ENCODE measurements around the gene USH1C. TPM values are rescaled to one million over a fixed set of nuclear protein-coding genes. Genes with fewer than 3 reads are reported as not detected.

Gene USH1C
- not detected for total RNA-seq
- total RNA-seq (2013): not detected

DNA sequence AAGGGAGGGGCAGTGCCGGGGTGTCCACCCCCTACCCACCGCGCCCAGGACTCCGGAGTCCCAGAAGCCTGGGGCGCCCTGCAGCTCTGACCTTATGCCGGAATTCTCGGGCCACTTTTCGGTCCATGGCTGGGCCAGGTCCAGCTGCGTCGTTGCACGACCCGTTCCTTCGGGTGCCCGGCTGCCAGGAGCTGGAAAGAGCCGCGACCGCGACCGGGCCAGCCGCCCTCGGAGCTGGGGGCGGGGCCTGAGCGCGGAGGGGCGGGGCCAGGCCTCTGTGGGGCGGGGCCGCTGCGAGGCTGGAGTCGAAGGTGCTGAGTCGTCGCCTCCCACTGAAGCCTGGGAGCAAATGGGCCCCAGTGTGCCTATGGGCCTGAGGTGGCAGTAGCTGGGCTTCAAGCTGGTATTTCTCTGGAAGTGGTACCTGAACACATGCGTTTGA lies at the start of gene USH1C:
Gene USH1C (minus strand): TSS at position 236 of the 442 bp plus-strand sequence. CDS start 109 bp downstream, at position 127.
- H3K4me1 ChIP-seq (ENCODE audit: control insufficient read depth, insufficient read depth, low read length): peaks cover 6% of the 10 kb centered on the region
- no peaks in the 10 kb centered on the region for H3K9me3 Mint-ChIP-seq
- peak within 1 kb of the TSS; percentile 21 for H3K4me3 Mint-ChIP-seq
- H3K27me3 ChIP-seq (ENCODE audit: control insufficient read depth, insufficient read depth, low read length): peaks cover 5% of the 10 kb centered on the region
- H3K4me3 ChIP-seq (ENCODE audit: low read length): no peak within 1 kb of the TSS
- peaks cover 35 to 44% of the 10 kb centered on the region in 2 donors for H3K27me3 Mint-ChIP-seq (ENCODE audit: low read depth in 2 of 2)
- no peaks in the 10 kb centered on the region for H3K9me3 ChIP-seq (ENCODE audit: control insufficient read depth, insufficient read depth, low read length)
- H3K36me3 Mint-ChIP-seq: no peaks in the 10 kb centered on the region
- intact Hi-C loops (cut with micrococcal nuclease): no loop called here
- no peaks in the 10 kb centered on the region for H3K36me3 ChIP-seq (ENCODE audit: control insufficient read depth, insufficient read depth, low read length)
- 12% methylated on average over 32 of the region's 32 CpGs for WGBS (ENCODE audit: insufficient coverage)
- peak in 1 of 2 donors; percentile 13 for DNase-seq
- H3K27ac ChIP-seq (ENCODE audit: low read length): no peak within 1 kb of the TSS
- H3K27ac Mint-ChIP-seq: no peak within 1 kb of the TSS
- peak in 2 of 3 donors; percentile 60 to 75 for ATAC-seq
- H3K4me1 Mint-ChIP-seq: peaks cover 0 to 6% of the 10 kb centered on the region in 2 donors
- TF ChIP-seq, protein P1, sequence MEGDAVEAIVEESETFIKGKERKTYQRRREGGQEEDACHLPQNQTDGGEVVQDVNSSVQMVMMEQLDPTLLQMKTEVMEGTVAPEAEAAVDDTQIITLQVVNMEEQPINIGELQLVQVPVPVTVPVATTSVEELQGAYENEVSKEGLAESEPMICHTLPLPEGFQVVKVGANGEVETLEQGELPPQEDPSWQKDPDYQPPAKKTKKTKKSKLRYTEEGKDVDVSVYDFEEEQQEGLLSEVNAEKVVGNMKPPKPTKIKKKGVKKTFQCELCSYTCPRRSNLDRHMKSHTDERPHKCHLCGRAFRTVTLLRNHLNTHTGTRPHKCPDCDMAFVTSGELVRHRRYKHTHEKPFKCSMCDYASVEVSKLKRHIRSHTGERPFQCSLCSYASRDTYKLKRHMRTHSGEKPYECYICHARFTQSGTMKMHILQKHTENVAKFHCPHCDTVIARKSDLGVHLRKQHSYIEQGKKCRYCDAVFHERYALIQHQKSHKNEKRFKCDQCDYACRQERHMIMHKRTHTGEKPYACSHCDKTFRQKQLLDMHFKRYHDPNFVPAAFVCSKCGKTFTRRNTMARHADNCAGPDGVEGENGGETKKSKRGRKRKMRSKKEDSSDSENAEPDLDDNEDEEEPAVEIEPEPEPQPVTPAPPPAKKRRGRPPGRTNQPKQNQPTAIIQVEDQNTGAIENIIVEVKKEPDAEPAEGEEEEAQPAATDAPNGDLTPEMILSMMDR (IDR thresholded peaks at IDR 0.05): no peak

DNA sequence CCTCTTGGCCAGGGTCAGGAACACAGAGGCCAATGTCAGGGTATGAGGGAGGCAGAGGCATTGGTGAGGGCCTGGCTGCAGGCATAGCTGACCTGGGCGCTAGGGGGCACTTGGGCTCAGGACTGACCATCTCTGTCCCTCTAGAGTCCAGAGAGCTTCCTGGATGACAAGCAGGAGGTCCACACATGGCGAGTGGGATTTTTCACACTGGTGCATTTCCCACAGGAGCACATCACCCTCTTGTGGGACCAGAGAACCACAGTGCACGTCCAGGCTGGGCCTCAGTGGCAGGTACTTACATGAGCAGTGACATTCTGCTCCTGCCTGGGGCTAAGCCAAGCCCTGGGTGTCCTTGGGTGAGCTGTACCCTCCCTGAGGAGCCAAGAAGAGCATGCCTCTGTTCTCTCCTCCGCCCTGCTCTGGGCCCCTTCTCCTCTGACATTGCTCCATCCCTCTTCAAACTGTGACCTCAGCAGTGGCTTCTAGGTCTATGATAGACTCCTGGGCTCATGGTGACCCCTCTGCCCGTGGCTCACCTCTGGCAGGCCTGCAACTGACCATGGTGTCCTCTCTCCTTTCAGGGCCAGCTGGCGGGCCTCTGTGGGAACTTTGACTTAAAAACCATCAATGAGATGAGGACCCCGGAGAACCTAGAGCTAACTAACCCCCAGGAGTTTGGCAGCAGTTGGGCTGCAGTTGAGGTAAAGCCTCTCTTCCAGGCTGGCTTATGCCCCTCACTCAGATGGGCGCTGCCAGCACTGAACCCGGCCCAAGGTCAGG lies 49.4 kb upstream of the USH1C start:
- no peaks in the 10 kb centered on the region for H3K27me3 ChIP-seq (ENCODE audit: control insufficient read depth, insufficient read depth, low read length)
- no peaks in the 10 kb centered on the region for H3K9me3 ChIP-seq (ENCODE audit: control insufficient read depth, insufficient read depth, low read length)
- Mint-ChIP-seq H3K4me1 (no peaks in the 10 kb centered on the region), H3K9me3 (no peaks in the 10 kb centered on the region), H3K4me3 (no peak overlapping the region), H3K27me3 (ENCODE audit: low read depth in 2 of 2) (peaks cover 3 to 5% of the 10 kb centered on the region in 2 donors), H3K27ac (no peak overlapping the region), H3K36me3 (no peaks in the 10 kb centered on the region)
- no peak overlapping the region for H3K4me3 ChIP-seq (ENCODE audit: low read length)
- H3K27ac ChIP-seq (ENCODE audit: low read length): no peak overlapping the region
- intact Hi-C loops (cut with micrococcal nuclease): no loop called here
- DNase-seq (peak in 1 of 2 donors; percentile 5), ATAC-seq (no peak)
- TF ChIP-seq, protein P1 (IDR thresholded peaks at IDR 0.05): no peak
- WGBS (ENCODE audit: insufficient coverage): 68% methylated on average over 9 of the region's 9 CpGs
- H3K4me1 ChIP-seq (ENCODE audit: control insufficient read depth, insufficient read depth, low read length): no peaks in the 10 kb centered on the region
- H3K36me3 ChIP-seq (ENCODE audit: control insufficient read depth, insufficient read depth, low read length): no peaks in the 10 kb centered on the region

DNA sequence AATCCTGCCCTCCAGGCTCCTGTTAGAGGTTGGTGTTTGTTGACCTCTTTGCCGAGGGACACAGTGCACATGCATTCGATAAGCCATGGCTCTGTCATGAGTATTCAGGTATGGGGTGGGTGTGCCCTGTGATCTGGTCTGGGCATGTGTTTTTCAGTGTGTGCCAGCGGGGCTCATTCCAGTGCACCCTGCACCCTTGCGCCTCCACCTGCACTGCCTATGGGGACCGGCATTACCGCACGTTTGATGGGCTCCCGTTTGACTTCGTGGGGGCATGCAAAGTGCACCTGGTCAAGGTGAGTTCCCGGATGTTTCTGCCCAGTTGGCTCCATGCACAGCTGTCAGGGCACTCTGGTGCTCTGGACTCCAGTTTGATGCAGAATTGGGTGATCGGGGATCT lies 47.1 kb upstream of the USH1C start:
- DNase-seq: no peak
- Mint-ChIP-seq H3K4me1 (no peaks in the 10 kb centered on the region), H3K27me3 (ENCODE audit: low read depth in 2 of 2) (peaks cover 3 to 5% of the 10 kb centered on the region in 2 donors), H3K9me3 (no peaks in the 10 kb centered on the region), H3K27ac (no peak overlapping the region), H3K36me3 (no peaks in the 10 kb centered on the region), H3K4me3 (no peak overlapping the region)
- WGBS (ENCODE audit: insufficient coverage): 92% methylated on average over 11 of the region's 11 CpGs
- TF ChIP-seq, protein P1 (IDR thresholded peaks at IDR 0.05): no peak
- H3K9me3 ChIP-seq (ENCODE audit: control insufficient read depth, insufficient read depth, low read length): no peaks in the 10 kb centered on the region
- ATAC-seq: no peak
- H3K4me3 ChIP-seq (ENCODE audit: low read length): no peak overlapping the region
- no peak overlapping the region for H3K27ac ChIP-seq (ENCODE audit: low read length)
- intact Hi-C loops (cut with micrococcal nuclease): no loop called here
- H3K36me3 ChIP-seq (ENCODE audit: control insufficient read depth, insufficient read depth, low read length): no peaks in the 10 kb centered on the region
- no peaks in the 10 kb centered on the region for H3K27me3 ChIP-seq (ENCODE audit: control insufficient read depth, insufficient read depth, low read length)
- H3K4me1 ChIP-seq (ENCODE audit: control insufficient read depth, insufficient read depth, low read length): no peaks in the 10 kb centered on the region

Data from natural killer cell (primary cell).